ENCODE results near the gene SLC31A1. TPM values are rescaled to one million over a fixed set of nuclear protein-coding genes. Genes with fewer than 3 reads are reported as not detected.
"Not testable (repeated sequence)": the region's sequence is repeated elsewhere in the genome, so short reads cannot be mapped to it uniquely, and the experiment has no call there.

The SLC31A1 gene
- total RNA-seq, 4 donors from 2014 or later, result 8.7 to 9.8 (median 9.4) TPM

- 80 to 97% methylated on average over 3 to 6 of the region's 6 CpGs for WGBS, 2 donors (ENCODE audit: low coverage in 1 of 2)
- Histone ChIP-seq H3K4me1 (no peaks in the 10 kb centered on the region), H3K4me3 (no peak overlapping the region), H3K36me3 (peaks cover 8 to 90% of the 10 kb centered on the region in 2 donors), H3K9me3 (no peaks in the 10 kb centered on the region), H3K27me3 (no peaks in the 10 kb centered on the region), H3K27ac (no peak overlapping the region)
- TF ChIP-seq EP300 (IDR thresholded peaks at IDR 0.05), result no peak
- no peak for TF ChIP-seq CTCF (IDR thresholded peaks at IDR 0.05)
- TF ChIP-seq POLR2A (IDR thresholded peaks at IDR 0.05), result no peak
- TF ChIP-seq POLR2AphosphoS5 (IDR thresholded peaks at IDR 0.05), result no peak
- no peak for ATAC-seq
These were observed 68.8 kb downstream of the SLC31A1 start for GRCh38 chr9:113290052-113290607.

- ATAC-seq, result no peak
These were observed 72.0 kb downstream of the SLC31A1 start for GRCh38 chr9:113293285-113293878.

GRCh38 chr9:113296247-113296646 lies 74.9 kb downstream of the SLC31A1 start:
- H3K27ac ChIP-seq, H3K4me3 ChIP-seq, H3K27me3 ChIP-seq, H3K9me3 ChIP-seq, ATAC-seq, H3K4me1 ChIP-seq: not testable (repeated sequence)
- H3K36me3 ChIP-seq, result peaks cover 0 to 29% of the 10 kb centered on the region in 2 donors
- 93% methylated on average over 3 to 4 of the region's 8 CpGs for WGBS, 2 donors (ENCODE audit: low coverage in 1 of 2)

More at GRCh38 chr9:113293285-113293878, 72.0 kb downstream of the SLC31A1 start:
- H3K4me1 ChIP-seq, result no peaks in the 10 kb centered on the region
- WGBS, 2 donors (ENCODE audit: low coverage in 1 of 2), result 91 to 92% methylated on average over 7 of the region's 7 CpGs
- H3K27me3 ChIP-seq, result no peaks in the 10 kb centered on the region
- no peak overlapping the region for H3K4me3 ChIP-seq
- TF ChIP-seq POLR2A (IDR thresholded peaks at IDR 0.05) (no peak), POLR2AphosphoS5 (IDR thresholded peaks at IDR 0.05) (no peak), CTCF (IDR thresholded peaks at IDR 0.05) (no peak), EP300 (IDR thresholded peaks at IDR 0.05) (no peak)
- no peaks in the 10 kb centered on the region for H3K9me3 ChIP-seq
- H3K36me3 ChIP-seq, result peaks cover 8 to 58% of the 10 kb centered on the region in 2 donors
- no peak overlapping the region for H3K27ac ChIP-seq

- ATAC-seq, result no peak
- peaks cover 0 to 22% of the 10 kb centered on the region in 2 donors for H3K36me3 ChIP-seq
- no peak overlapping the region for H3K27ac ChIP-seq
- H3K27me3 ChIP-seq, result no peaks in the 10 kb centered on the region
- 51 to 79% methylated on average over 3 to 8 of the region's 9 CpGs for WGBS, 2 donors (ENCODE audit: low coverage in 1 of 2)
- H3K4me1 ChIP-seq, result no peaks in the 10 kb centered on the region
- no peaks in the 10 kb centered on the region for H3K9me3 ChIP-seq
- TF ChIP-seq EP300 (IDR thresholded peaks at IDR 0.05) (no peak), CTCF (IDR thresholded peaks at IDR 0.05) (no peak), POLR2AphosphoS5 (IDR thresholded peaks at IDR 0.05) (no peak), POLR2A (IDR thresholded peaks at IDR 0.05) (no peak)
- no peak overlapping the region for H3K4me3 ChIP-seq
These were observed 75.6 kb downstream of the SLC31A1 start for GRCh38 chr9:113296796-113297558.

GRCh38 chr9:113298311-113298710 lies 77.0 kb downstream of the SLC31A1 start:
- Histone ChIP-seq H3K9me3 (no peaks in the 10 kb centered on the region), H3K4me1 (no peaks in the 10 kb centered on the region), H3K4me3 (no peak overlapping the region), H3K27me3 (no peaks in the 10 kb centered on the region), H3K36me3 (peaks cover 0 to 9% of the 10 kb centered on the region in 2 donors), H3K27ac (no peak overlapping the region)
- WGBS, 2 donors (ENCODE audit: low coverage in 1 of 2), result 94% methylated on average over 3 of the region's 8 CpGs; no CpG with 5 or more reads in 1 of the 2 donors
- ATAC-seq, result no peak
- TF ChIP-seq POLR2AphosphoS5 (IDR thresholded peaks at IDR 0.05) (no peak), POLR2A (IDR thresholded peaks at IDR 0.05) (no peak), EP300 (IDR thresholded peaks at IDR 0.05) (no peak), CTCF (IDR thresholded peaks at IDR 0.05) (no peak)
